ENCODE measurements around the gene RAD51B. TPM values are rescaled to one million over a fixed set of nuclear protein-coding genes. Genes with fewer than 3 reads are reported as not detected.

Gene RAD51B
- total RNA-seq, 1 experiment from 2014 or later: 10.8 TPM

DNA sequence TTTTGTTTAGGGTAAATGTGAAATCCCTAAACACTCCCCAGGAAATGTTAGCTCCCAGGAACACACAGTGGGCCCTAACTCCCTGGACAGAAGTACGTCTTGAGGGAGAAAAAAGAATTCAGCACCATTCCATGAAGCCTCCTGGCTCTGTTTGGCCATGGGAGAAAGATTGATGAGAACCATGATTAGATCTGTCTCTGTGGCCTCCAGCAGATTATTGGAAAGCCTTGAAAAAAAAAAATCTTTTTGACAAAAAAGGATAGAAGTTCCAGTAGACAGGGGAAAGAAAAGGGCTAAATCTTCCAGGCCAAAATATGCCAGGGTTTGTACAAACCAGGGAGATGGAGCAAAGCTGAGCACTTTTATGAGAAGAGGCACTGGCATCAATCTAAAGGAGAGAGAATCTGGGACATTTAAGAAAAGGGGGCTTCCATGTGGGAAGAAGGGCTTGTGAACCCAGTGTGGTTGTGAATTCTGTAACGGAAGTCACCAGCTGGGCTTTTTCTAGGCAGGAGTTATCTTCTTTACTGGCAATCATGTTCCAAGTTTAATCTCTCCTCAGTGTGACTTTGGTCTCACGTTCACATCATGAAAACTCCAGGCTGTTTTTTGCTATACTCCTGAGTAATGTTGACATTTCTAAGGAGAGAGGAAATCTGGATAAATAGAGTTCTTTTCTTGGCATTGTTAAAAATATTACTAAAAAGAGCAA lies 426.7 kb downstream of the RAD51B start:
- no peaks in the 10 kb centered on the region for H3K79me2 ChIP-seq (ENCODE audit: low read length)
- H3K27ac ChIP-seq (ENCODE audit: low read length): peak overlapping the region; percentile 64
- ATAC-seq (peak; percentile 42), DNase-seq (no peak)
- H3K36me3 ChIP-seq (ENCODE audit: low read depth, low read length): no peaks in the 10 kb centered on the region
- H3K27me3 ChIP-seq (ENCODE audit: low read length): no peaks in the 10 kb centered on the region
- H3K9me3 ChIP-seq (ENCODE audit: low read length): no peaks in the 10 kb centered on the region
- CTCF ChIA-PET: interaction anchor here (0.6 to 1.1 kb wide), 6 partner anchors 61 to 580 kb away, joined by 3 to 9 read pairs (median 4); no protein-coding TSS in a partner anchor
- H3F3A ChIP-seq (ENCODE audit: low read length, unreplicated experiment): no peaks in the 10 kb centered on the region
- H2AFZ ChIP-seq (ENCODE audit: low read length): peak overlapping the region; percentile 6; the same call in 1 of the 2 replicates
- TF ChIP-seq EZH2 (IDR thresholded peaks at IDR 0.05; ENCODE audit: low read length, unreplicated experiment): no peak
- intact Hi-C loops (cut with micrococcal nuclease): loop anchor here (1.0 to 5.0 kb wide), 9 partner anchors 13 to 411 kb away; no protein-coding TSS in a partner anchor
- H4K20me1 ChIP-seq (ENCODE audit: low read length): no peaks in the 10 kb centered on the region
- POLR2A ChIA-PET (ENCODE audit: unreplicated experiment): interaction anchor here (0.6 to 1.0 kb wide), 4 partner anchors 13 to 547 kb away, joined by 3 to 8 read pairs (median 3); partner anchors contain the start of gene ZFP36L1
- peaks cover 59% of the 10 kb centered on the region for H3K4me1 ChIP-seq (ENCODE audit: insufficient read depth, low read length)
- H3K4me2 ChIP-seq (ENCODE audit: low read length): peak overlapping the region; percentile 38
- H3K9ac ChIP-seq (ENCODE audit: low read length): peak overlapping the region; percentile 12; the same call in 1 of the 2 replicates
- H3K4me3 ChIP-seq (ENCODE audit: low read length): no peak overlapping the region
- no TSS peak for BruUV-seq (replicated peaks)
- H3K9me2 ChIP-seq (replicated peaks; ENCODE audit: low read length): no peaks in the 10 kb centered on the region

DNA sequence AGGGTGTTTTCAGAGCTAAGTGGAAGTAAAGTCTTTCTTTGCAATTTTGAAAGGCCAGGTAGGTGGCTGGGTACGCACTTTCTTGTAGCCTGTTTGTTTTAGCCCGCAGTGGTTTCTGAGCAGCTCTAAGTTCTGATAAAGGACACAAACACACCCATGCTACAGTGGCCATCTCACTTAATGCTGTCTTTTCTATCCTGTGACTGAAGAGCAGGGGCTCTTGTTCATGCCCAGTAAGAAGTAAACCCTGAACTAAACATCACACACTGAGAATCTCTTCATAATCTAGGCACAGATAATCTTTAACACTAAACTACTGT lies 427.2 kb downstream of the RAD51B start:
- ChIA-PET CTCF (interaction anchor here (0.6 to 1.1 kb wide), 7 partner anchors 61 to 580 kb away, joined by 3 to 9 read pairs (median 3); no protein-coding TSS in a partner anchor), POLR2A (ENCODE audit: unreplicated experiment) (interaction anchor here (0.6 to 1.0 kb wide), 4 partner anchors 14 to 547 kb away, joined by 3 to 8 read pairs (median 3); partner anchors contain the start of gene ZFP36L1)
- Histone ChIP-seq H3F3A (ENCODE audit: low read length, unreplicated experiment) (no peaks in the 10 kb centered on the region), H3K4me3 (ENCODE audit: low read length) (no peak overlapping the region), H2AFZ (ENCODE audit: low read length) (peak overlapping the region; percentile 6; the same call in 1 of the 2 replicates), H3K9me3 (ENCODE audit: low read length) (no peaks in the 10 kb centered on the region), H4K20me1 (ENCODE audit: low read length) (no peaks in the 10 kb centered on the region), H3K36me3 (ENCODE audit: low read depth, low read length) (no peaks in the 10 kb centered on the region), H3K27ac (ENCODE audit: low read length) (peak overlapping the region; percentile 64), H3K4me1 (ENCODE audit: insufficient read depth, low read length) (peaks cover 64% of the 10 kb centered on the region), H3K4me2 (ENCODE audit: low read length) (peak overlapping the region; percentile 38), H3K27me3 (ENCODE audit: low read length) (no peaks in the 10 kb centered on the region), H3K9me2 (replicated peaks; ENCODE audit: low read length) (no peaks in the 10 kb centered on the region), H3K9ac (ENCODE audit: low read length) (peak overlapping the region; percentile 12; the same call in 1 of the 2 replicates), H3K79me2 (ENCODE audit: low read length) (no peaks in the 10 kb centered on the region)
- TF ChIP-seq, protein P1, sequence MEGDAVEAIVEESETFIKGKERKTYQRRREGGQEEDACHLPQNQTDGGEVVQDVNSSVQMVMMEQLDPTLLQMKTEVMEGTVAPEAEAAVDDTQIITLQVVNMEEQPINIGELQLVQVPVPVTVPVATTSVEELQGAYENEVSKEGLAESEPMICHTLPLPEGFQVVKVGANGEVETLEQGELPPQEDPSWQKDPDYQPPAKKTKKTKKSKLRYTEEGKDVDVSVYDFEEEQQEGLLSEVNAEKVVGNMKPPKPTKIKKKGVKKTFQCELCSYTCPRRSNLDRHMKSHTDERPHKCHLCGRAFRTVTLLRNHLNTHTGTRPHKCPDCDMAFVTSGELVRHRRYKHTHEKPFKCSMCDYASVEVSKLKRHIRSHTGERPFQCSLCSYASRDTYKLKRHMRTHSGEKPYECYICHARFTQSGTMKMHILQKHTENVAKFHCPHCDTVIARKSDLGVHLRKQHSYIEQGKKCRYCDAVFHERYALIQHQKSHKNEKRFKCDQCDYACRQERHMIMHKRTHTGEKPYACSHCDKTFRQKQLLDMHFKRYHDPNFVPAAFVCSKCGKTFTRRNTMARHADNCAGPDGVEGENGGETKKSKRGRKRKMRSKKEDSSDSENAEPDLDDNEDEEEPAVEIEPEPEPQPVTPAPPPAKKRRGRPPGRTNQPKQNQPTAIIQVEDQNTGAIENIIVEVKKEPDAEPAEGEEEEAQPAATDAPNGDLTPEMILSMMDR (conservative IDR thresholded peaks at IDR 0.05; ENCODE audit: low read depth, low read length): no peak
- TF ChIP-seq EZH2 (IDR thresholded peaks at IDR 0.05; ENCODE audit: low read length, unreplicated experiment): no peak
- TF ChIP-seq EZH2phosphoT487 (IDR thresholded peaks at IDR 0.05; ENCODE audit: borderline replicate concordance, low read length): no peak
- intact Hi-C loops (cut with micrococcal nuclease): loop anchor here (1.0 to 5.0 kb wide), 9 partner anchors 14 to 411 kb away; no protein-coding TSS in a partner anchor
- ATAC-seq: no peak; the same call in 1 of the 2 replicates
- DNase-seq: peak; percentile 48
- no TSS peak for BruUV-seq (replicated peaks)

DNA sequence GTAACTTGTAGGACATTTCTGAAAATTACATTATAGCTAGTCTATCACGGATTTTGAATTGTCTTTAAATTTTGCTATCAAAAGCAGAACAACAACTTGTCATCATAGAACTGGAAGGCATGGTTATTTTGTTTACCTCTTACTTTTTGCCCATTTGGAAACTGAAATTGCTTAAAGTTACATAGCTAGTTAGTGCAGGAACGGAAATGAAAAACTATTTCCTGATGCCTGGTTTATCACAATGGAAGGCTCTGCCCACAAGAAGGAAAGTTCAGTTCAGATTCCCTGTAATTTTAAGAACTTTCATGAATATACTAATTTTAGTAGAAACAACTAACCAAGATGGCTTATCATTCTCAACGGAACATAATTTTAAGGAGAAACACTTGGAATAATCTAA lies 427.7 kb downstream of the RAD51B start:
- POLR2A ChIA-PET (ENCODE audit: unreplicated experiment): interaction anchor here (0.7 to 1.0 kb wide), 2 partner anchors 36 to 546 kb away, joined by 3 to 4 read pairs; partner anchors contain the start of gene ZFP36L1
- no peaks in the 10 kb centered on the region for H4K20me1 ChIP-seq (ENCODE audit: low read length)
- no peak for DNase-seq
- no peaks in the 10 kb centered on the region for H3K9me2 ChIP-seq (replicated peaks; ENCODE audit: low read length)
- H3F3A ChIP-seq (ENCODE audit: low read length, unreplicated experiment): no peaks in the 10 kb centered on the region
- no peak overlapping the region for H3K9ac ChIP-seq (ENCODE audit: low read length)
- H3K27ac ChIP-seq (ENCODE audit: low read length): peak overlapping the region; percentile 64; the same call in 1 of the 2 replicates
- H3K4me2 ChIP-seq (ENCODE audit: low read length): no peak overlapping the region
- H2AFZ ChIP-seq (ENCODE audit: low read length): no peak overlapping the region
- H3K4me1 ChIP-seq (ENCODE audit: insufficient read depth, low read length): peaks cover 65% of the 10 kb centered on the region
- ATAC-seq: no peak
- H3K36me3 ChIP-seq (ENCODE audit: low read depth, low read length): no peaks in the 10 kb centered on the region
- intact Hi-C loops (cut with micrococcal nuclease): loop anchor here (2.0 to 5.0 kb wide), 4 partner anchors 14 to 410 kb away; no protein-coding TSS in a partner anchor
- no peak overlapping the region for H3K4me3 ChIP-seq (ENCODE audit: low read length)
- CTCF ChIA-PET: interaction anchor here (0.6 to 0.9 kb wide), 11 partner anchors 9 to 578 kb away, joined by 3 to 11 read pairs (median 3); no protein-coding TSS in a partner anchor
- no TSS peak for BruUV-seq (replicated peaks)
- no peaks in the 10 kb centered on the region for H3K79me2 ChIP-seq (ENCODE audit: low read length)
- H3K27me3 ChIP-seq (ENCODE audit: low read length): no peaks in the 10 kb centered on the region
- H3K9me3 ChIP-seq (ENCODE audit: low read length): no peaks in the 10 kb centered on the region
- TF ChIP-seq, protein P1 (conservative IDR thresholded peaks at IDR 0.05; ENCODE audit: low read depth, low read length): no peak

All from PC-3 (cell line).